Esophagus squamous epithelium (tissue), 4 donors: ENCODE measurements around the gene NELL1.

Experiments
- POLR2A ChIP-seq, 4 donors: fragments of 450-650 bp; IDR thresholded peaks; one replicate each; pipeline ENCODE4 v1.6.1; 2017; ENCODE audit warnings: antibody characterized with exemption in 4 of 4, mild to moderate bottlenecking in 4 of 4, moderate library complexity in 3 of 4
- TF ChIP-seq, protein P1 (sequence below), 6 experiments: fragments of 450-650 bp in 4 of 6; fragments of 200-600 bp in 2 of 6; sonication (generic) in 2 of 6; IDR thresholded peaks; one replicate each; pipeline ENCODE4 v1.5.1; 2016 to 2019; ENCODE audit warnings: antibody characterized with exemption in 6 of 6, mild to moderate bottlenecking in 4 of 6, moderate library complexity in 4 of 6

- TF ChIP-seq, protein P1, sequence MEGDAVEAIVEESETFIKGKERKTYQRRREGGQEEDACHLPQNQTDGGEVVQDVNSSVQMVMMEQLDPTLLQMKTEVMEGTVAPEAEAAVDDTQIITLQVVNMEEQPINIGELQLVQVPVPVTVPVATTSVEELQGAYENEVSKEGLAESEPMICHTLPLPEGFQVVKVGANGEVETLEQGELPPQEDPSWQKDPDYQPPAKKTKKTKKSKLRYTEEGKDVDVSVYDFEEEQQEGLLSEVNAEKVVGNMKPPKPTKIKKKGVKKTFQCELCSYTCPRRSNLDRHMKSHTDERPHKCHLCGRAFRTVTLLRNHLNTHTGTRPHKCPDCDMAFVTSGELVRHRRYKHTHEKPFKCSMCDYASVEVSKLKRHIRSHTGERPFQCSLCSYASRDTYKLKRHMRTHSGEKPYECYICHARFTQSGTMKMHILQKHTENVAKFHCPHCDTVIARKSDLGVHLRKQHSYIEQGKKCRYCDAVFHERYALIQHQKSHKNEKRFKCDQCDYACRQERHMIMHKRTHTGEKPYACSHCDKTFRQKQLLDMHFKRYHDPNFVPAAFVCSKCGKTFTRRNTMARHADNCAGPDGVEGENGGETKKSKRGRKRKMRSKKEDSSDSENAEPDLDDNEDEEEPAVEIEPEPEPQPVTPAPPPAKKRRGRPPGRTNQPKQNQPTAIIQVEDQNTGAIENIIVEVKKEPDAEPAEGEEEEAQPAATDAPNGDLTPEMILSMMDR (IDR thresholded peaks at IDR 0.05) = no peak
- no peak for TF ChIP-seq POLR2A (IDR thresholded peaks at IDR 0.05)
Observed at GRCh38 chr11:20661445-20661844, 7.9 kb upstream of the NELL1 start.
